HT1080 (cell line): Measurements from ENCODE around the gene SDR9C7. TPM values are rescaled to one million over a fixed set of nuclear protein-coding genes. Genes with fewer than 3 reads are reported as not detected.
"Not testable (repeated sequence)": the region's sequence is repeated elsewhere in the genome, so short reads cannot be mapped to it uniquely, and the experiment has no call there.

Source experiments
- DNase-seq: peaks from one replicate; pipeline ENCODE4 v3.0.0-alpha.2; 2015; ENCODE audit warnings: low read depth
- total RNA-seq: library from RNA; depleted of rRNA; stranded (reverse); fragments of >200 nt; shearing (Covaris generic); gene quantifications from 2 replicates; pipeline ENCODE4 v1.2.3, GENCODE V29; 2014; rRNA removed

SDR9C7 gene
- total RNA-seq, 1 experiment from 2014 or later: not detected

- not testable (repeated sequence) for DNase-seq
These were observed 54.7 kb downstream of the SDR9C7 start for GRCh38 chr12:56879240-56880124.

- DNase-seq: no peak
These were observed 56.2 kb downstream of the SDR9C7 start for GRCh38 chr12:56878010-56878339.

GRCh38 chr12:56877195-56878009, 56.8 kb downstream of the SDR9C7 start:
- DNase-seq: no peak

GRCh38 chr12:56874821-56875220, 59.4 kb downstream of the SDR9C7 start:
- DNase-seq: no peak

- DNase-seq: no peak
These were observed 60.8 kb downstream of the SDR9C7 start for GRCh38 chr12:56873382-56873781.

Other genes with a start within 250 kb of the SDR9C7 start
- gene PTGES3, start 246.1 kb downstream of the SDR9C7 start, total RNA-seq: 124 and 305 TPM in 2 replicates
- 1,958 and 2,010 TPM in 2 replicates for gene NACA, start 209.1 kb downstream of the SDR9C7 start, total RNA-seq
- 56.7 and 61.0 TPM in 2 replicates for gene PRIM1, start 182.1 kb downstream of the SDR9C7 start, total RNA-seq
- 0.53 and 1.0 TPM in 2 replicates for gene HSD17B6, start 171.1 kb downstream of the SDR9C7 start, total RNA-seq
- not detected in 2 replicates for gene RDH16, start 23.2 kb upstream of the SDR9C7 start, total RNA-seq
- gene ZBTB39, start 72.1 kb upstream of the SDR9C7 start, total RNA-seq: 5.0 and 6.9 TPM in 2 replicates
- not detected in 2 replicates for gene TAC3, start 82.1 kb upstream of the SDR9C7 start, total RNA-seq
- not detected in 2 replicates for gene MYO1A, start 115.7 kb upstream of the SDR9C7 start, total RNA-seq
- 19.0 and 23.3 TPM in 2 replicates for gene NEMP1, start 144.4 kb upstream of the SDR9C7 start, total RNA-seq
- gene NAB2, start 154.7 kb upstream of the SDR9C7 start, total RNA-seq: 27.4 and 30.6 TPM in 2 replicates
- 107 and 118 TPM in 2 replicates for gene STAT6, start 177.0 kb upstream of the SDR9C7 start, total RNA-seq
- 12.5 and 14.8 TPM in 2 replicates for gene LRP1, start 194.1 kb upstream of the SDR9C7 start, total RNA-seq
- not detected in 2 replicates for gene LRP1-AS, start 213.2 kb upstream of the SDR9C7 start, total RNA-seq